Left kidney (tissue), 2 donors: ENCODE data around the gene UTP14C. TPM values are rescaled to one million over a fixed set of nuclear protein-coding genes. Genes with fewer than 3 reads are reported as not detected.
"Not testable (repeated sequence)": the region's sequence is repeated elsewhere in the genome, so short reads cannot be mapped to it uniquely, and the experiment has no call there.

Experiments
- DNase-seq: peaks from one replicate; pipeline ENCODE4 v3.0.0-alpha.2; 2013
- polyA plus RNA-seq: library from polyadenylated mRNA; unstranded; fragments of 120-200 nt; gene quantifications from one replicate; pipeline ENCODE4 v1.2.1, GENCODE V29; 2013; ENCODE audit not compliant: insufficient read length

Gene UTP14C
- polyA plus RNA-seq, 1 donor = 40.7 TPM

DNA sequence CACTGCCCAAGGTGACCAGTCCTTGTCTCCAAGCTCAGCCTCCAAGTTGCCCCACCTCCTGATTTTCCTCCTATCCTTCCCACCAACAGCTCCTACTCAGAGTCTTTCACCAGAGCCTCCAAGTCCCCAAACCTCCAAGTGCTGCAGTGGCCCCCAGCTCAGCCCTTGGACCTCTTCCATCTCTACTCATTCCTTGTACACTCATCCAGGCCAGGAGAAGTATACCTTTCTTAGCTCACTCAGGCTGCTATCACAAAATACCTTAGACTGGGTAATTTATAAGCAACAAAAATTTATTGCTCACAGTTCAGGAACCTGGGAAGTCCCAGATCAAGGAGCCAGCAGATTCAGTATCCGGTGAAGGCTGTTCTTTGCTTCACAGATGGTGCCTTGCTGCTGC is 24.6 kb upstream of the UTP14C start:
- DNase-seq = no peak

GRCh38 chr13:52001120-52001731 is 23.3 kb upstream of the UTP14C start:
- DNase-seq = no peak

DNA sequence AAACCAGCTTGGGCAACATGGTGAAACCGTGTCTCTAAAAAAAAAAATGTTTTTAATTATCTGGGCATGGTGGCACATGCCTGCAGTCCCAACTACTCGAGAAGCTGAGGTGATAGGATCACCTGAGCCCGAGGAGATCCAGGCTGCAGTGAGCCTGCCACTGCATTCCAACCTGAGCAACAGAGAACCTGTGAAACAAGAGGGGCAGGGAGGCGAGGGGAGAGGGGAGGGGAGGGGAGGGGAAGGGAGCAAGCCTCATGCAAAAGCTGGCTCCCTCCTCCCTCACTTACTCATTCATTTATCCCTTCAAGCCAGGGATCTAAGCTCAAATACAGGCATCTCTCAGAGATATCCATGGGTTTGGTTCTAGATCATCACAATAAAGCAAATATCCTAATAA is 22.1 kb upstream of the UTP14C start:
- DNase-seq = no peak

DNA sequence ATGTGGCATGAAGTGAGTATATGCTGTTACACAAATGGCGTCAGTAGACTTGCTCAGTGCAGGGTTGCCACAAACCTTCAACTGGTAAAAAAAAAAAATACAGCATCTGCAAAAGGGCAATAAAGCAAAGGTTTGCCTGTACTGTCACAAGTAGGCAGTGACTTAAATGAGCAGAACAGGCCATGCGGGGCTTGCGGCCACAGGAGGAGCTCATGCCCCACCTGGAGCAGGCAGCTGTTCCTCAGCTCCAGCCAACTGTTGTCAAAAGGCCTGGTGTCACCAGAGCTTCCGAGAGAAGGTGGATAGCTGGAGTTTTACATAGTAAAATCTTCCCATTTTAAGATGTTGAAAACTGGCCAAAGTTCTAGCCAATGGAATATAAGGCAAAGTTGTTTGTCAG is 20.9 kb upstream of the UTP14C start:
- no peak for DNase-seq

GRCh38 chr13:52004511-52005170 is 19.9 kb upstream of the UTP14C start:
- DNase-seq = no peak

DNA sequence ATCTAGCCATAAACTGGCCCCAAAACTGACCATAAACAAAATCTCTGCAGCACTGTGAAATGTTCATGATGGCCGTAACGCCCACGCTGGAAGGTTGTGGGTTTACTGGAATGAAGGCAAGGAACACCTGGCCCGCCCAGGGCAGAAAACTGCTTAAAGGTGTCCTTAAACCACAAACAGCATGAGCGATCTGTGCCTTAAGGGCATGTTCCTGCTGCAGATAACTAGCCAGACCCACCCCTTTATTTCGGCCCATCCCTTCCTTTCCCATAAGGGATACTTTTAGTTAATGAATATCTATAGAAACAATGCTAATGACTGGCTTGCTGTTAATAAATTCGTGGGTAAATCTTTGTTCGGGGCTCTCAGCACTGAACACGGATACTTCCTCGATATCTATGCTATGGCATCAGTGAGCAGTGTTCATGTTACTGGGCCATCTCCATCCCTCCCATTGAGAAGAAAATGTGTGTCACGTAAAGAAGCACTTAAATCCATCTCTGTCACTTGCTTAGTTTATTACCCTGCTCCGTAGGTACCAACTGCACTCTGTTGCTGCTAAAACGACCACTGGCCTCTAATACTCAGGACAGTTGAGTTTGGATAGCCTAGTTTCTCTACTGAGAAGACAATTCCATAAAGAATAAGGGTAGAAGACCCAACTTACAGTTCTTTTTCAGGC is 18.5 kb upstream of the UTP14C start:
- DNase-seq = no peak

DNA sequence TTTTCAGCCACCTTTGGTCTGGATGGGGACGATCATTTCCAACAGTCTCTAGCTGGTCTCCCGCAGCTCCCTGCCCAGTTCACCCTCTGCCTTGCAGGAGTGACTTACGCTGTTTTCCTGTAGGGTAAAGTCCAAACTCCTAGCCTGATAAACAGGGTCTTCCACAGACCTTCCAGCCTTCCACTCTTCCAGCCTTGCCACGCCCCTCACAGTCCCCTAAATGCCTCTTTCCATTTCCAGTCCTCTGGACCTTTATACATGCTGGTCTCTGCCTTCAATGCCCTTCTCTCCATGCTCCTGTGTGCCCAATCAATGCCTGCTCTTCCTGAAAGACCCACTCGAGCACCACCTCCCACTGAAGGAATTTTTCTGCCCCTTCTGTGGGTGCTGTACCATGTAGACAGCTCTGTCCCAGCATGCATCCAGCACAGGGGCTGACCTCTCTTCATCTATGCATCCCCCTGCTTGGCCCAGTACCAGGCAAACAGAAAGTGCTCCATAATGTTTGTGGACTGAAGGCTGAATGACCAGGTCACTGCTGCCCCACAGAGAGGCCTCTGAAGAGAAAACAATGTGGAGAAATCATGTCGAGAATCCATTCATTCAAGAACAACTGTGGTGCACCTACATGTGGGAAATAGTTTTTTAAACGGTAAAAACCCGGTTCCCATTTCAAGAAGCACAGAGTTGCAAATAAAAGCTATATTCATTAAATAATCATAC is 17.8 kb upstream of the UTP14C start:
- no peak for DNase-seq

DNA sequence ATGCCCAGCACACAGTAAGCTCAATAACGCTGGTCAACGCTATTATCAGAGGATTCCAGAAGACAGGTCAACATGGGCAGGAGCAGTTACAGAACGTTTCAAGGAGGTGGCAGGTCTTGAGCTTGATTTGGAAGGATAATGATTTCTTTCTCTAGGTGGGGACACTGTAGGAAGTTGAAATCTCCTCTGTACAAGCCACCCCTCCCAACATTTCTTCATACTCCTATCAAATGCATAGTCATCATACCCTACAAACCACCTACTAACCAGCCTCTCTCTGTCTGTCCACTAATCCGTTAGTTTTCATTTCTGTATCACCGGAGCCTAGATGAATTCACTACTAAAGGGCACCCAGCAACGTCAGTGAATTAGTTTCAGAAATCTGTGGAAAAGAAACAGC is 14.5 kb upstream of the UTP14C start:
- DNase-seq = no peak

- no peak for DNase-seq
These were observed 13.4 kb upstream of the UTP14C start, which contains the start of gene ATP7B for GRCh38 chr13:52010890-52011631. TSS of gene ATP7B (minus strand) at chr13:52011450. CDS start at chr13:52011337, 113 bp downstream.

GRCh38 chr13:52011632-52012511 is 12.6 kb upstream of the UTP14C start, which contains the start of gene ALG11:
TSS of gene ALG11 (plus strand) at chr13:52012398. CDS start at chr13:52012419, 21 bp downstream.
- DNase-seq = peak; percentile 99

DNA sequence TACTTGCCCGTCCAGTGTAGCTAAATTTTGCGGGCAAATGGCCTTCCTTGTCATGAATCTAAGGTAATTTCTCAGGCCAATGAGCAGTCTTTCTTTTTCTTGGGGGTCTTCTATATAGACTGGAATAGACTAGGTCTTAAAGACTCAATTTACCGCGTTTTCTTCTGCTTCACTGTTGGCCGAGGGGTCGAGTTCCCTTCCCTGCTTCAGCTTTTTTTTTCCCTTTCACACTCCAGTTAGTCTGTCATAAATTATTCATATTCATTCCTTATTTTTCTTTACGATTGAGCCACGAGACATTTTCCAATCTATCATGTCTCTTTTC is 12.0 kb upstream of the UTP14C start:
- no peak for DNase-seq

- DNase-seq = no peak
These were observed 8.2 kb upstream of the UTP14C start for GRCh38 chr13:52016296-52016695.

DNA sequence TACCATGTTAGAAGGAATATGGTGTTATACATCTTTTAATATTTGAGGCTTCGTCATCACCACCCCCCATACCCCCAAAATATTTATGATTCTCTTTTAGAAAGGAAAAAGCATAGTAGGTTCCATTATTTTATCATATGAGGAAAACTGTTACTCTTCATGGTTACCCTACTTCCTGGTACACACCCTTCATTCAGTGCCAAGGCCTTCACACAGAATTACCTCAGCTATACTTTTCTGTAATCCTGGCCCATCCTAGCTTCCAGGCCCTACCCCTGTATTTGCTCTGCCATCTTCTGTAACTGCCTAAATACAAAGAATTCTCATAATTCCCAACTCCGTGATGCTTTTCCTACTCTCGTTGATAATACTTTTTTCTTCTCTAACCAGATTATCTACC is 4.3 kb upstream of the UTP14C start:
- no peak for DNase-seq

- no peak for DNase-seq
These were observed 2.1 kb upstream of the UTP14C start for GRCh38 chr13:52022356-52022755.

DNA sequence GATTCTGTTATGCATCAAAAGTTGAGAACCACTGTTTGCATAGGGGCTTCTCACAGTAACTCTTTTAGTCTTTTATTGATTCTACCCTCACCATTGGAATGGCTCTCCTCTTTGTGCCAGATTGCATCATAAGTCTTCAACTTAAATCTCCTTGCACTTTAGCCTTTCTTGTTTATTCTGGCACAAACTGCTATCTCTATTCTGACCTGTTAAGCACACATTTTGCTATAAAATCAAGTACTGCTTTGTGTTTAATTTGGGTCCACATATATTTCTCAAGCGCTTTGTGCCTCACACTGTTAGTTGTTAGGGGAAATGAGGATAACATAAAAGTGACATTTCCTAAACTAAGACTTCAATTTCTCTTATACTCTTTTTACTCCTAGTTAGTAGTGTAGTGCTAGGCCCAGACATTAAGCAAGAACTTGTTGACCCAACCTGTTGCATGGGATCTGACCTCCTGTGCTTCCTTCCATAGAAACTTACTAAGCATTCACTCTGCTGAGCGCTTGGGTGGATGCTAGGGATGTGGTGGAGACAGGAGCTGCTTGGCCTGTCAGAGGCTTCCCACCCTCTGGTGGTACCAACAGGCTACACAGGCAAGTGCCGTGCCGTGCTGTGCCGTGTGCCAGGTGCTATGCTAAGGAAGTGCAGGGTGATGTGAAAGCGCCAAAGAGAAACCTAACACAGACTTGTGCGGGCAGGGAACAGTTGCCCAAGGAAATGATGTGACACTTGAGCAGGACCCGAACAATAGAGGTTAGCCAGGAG is 1.2 kb downstream of the UTP14C start:
- no peak for DNase-seq

DNA sequence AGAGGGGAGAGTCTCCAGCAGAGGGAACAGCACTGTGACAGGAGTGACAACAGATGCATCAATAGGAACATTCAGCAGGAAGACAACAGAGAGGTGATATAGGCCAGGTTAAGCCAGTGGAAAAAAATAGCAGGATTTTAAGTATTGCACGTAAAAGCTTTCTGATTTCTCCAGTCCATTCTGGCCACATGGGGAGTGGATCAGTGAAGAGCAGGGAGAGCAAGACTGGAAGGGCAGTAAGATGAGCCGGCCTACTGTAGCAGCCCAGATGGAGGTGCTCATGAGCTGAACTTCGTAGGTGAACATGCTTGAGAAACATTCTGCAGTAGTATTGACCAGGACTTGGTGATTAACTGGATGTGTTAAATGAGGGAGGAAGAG is 1.7 kb downstream of the UTP14C start:
- DNase-seq = no peak

DNA sequence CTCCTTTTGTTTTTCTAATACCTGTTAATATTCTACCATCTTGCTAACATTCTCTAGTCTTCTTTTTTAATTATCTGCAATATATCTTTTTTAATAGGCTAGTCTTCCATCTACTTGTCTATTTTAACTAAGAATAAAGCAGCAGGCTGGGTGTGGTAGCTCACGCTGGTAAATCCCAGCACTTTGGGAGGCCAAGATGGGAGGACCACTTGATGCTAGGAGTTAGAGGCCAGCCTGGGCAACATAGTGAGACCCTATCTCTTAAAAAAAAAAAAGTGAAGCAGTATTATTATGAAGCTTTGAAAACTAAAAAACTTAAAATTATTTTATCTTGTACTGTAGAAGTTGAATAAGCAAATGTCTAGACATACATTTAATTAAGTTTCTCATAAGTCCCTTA is 3.3 kb downstream of the UTP14C start:
- DNase-seq = no peak

DNA sequence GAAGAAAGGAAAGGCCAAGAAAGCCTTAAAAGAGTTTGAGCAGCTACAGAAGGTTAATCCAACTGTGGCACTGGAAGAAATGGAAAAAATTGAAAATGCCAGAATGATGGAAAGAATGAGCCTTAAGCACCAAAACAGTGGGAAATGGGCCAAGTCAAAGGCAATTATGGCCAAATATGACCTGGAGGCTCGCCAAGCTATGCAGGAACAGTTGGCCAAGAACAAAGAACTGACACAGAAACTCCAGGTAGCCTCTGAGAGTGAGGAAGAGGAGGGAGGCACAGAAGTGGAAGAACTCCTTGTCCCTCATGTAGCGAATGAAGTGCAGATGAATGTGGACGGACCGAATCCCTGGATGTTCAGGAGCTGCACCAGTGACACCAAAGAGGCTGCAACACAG is 5.1 kb downstream of the UTP14C start:
- DNase-seq = no peak

DNA sequence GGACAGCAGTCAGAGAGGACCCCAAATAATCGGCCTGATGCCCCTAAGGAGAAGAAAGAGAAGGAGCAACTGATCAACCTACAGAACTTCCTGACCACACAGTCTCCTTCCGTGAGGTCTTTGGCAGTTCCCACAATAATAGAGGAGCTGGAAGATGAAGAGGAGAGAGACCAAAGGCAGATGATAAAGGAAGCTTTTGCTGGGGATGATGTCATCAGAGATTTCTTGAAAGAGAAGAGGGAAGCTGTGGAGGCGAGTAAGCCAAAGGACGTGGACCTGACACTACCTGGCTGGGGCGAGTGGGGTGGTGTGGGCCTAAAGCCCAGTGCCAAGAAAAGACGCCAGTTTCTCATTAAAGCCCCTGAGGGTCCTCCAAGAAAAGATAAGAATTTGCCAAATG is 5.9 kb downstream of the UTP14C start:
- not testable (repeated sequence) for DNase-seq

DNA sequence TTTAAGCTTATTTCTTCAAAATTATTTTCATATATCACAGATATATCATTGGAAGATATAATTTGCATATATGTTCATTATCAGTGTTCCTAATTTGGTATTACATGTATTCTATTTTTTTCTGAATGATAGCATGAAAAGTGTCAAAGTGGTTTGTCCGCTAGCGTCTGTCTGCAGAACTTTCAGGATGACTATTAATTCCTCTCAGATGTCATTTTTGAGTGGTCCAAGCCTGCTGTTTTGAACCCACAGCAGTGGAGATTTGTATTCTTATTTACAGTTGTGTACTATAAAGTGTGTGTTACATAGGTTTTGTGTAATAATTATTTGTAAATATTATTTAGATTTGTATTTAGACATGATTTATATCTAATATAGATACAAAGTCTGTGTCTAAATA is 8.5 kb downstream of the UTP14C start:
- no peak for DNase-seq
